Colonic mucosa (tissue), 4 donors: ENCODE results near the gene ZBTB20. TPM values are rescaled to one million over a fixed set of nuclear protein-coding genes. Genes with fewer than 3 reads are reported as not detected.

Source experiments
- DNase-seq: peaks from one replicate; pipeline ENCODE4 v3.0.0-alpha.2; 2020
- H3K27ac ChIP-seq: fragments of 200-600 bp; one replicate; pipeline ENCODE4 v1.8.0; 2021
- H3K27me3 ChIP-seq: fragments of 200-600 bp; one replicate; pipeline ENCODE4 v1.8.0; 2021
- H3K36me3 ChIP-seq: fragments of 200-600 bp; one replicate; pipeline ENCODE4 v1.8.0; 2021
- H3K4me1 ChIP-seq: fragments of 200-600 bp; one replicate; pipeline ENCODE4 v1.8.0; 2021; ENCODE audit warnings: mild to moderate bottlenecking
- H3K4me3 ChIP-seq: fragments of 200-600 bp; one replicate; pipeline ENCODE4 v1.8.0; 2021
- H3K9ac ChIP-seq, 2 donors: one replicate each; pipeline ENCODE4 v1.7.0; 2013; ENCODE audit warnings: control low read depth in 2 of 2, low read depth in 2 of 2, low read length in 2 of 2
- H3K9me3 ChIP-seq: fragments of 200-600 bp; one replicate; pipeline ENCODE4 v1.8.0; 2021
- intact Hi-C: fragments of 100-400 bp; cut with DNase I; formaldehyde crosslinking; loops from one replicate; pipeline ENCODE4 v1.14.1; 2022
- total RNA-seq, 2 donors: library from RNA; stranded (reverse); fragmentation: NEBNext Ultra II Directional in 1 of 2; extraction: Animal tissue kit (Norgen Biotek cat#: 25700) in 1 of 2; gene quantifications; one replicate each; pipeline ENCODE4 v1.2.1, GENCODE V29; 2021
- TF ChIP-seq, protein P1 (sequence below): fragments of 200-600 bp; IDR thresholded peaks from one replicate; pipeline ENCODE4 v1.8.0; 2022; ENCODE audit warnings: antibody characterized with exemption, mild to moderate bottlenecking
- donor health status: healthy.
- donor health status: DM: no; HTN: no; CAD: no.
- donor health status: DM: no; HTN: no; CAD: no.

Gene ZBTB20
- total RNA-seq, 2 donors from 2014 or later: 12.7 to 21.2 TPM

- H3K4me1 ChIP-seq: no peaks in the 10 kb centered on the region
These were observed 746.7 kb downstream of the ZBTB20 start for GRCh38 chr3:114400371-114400770.

GRCh38 chr3:114394551-114394950 lies 752.5 kb downstream of the ZBTB20 start:
- intact Hi-C loops: no loop called here
- TF ChIP-seq, protein P1, sequence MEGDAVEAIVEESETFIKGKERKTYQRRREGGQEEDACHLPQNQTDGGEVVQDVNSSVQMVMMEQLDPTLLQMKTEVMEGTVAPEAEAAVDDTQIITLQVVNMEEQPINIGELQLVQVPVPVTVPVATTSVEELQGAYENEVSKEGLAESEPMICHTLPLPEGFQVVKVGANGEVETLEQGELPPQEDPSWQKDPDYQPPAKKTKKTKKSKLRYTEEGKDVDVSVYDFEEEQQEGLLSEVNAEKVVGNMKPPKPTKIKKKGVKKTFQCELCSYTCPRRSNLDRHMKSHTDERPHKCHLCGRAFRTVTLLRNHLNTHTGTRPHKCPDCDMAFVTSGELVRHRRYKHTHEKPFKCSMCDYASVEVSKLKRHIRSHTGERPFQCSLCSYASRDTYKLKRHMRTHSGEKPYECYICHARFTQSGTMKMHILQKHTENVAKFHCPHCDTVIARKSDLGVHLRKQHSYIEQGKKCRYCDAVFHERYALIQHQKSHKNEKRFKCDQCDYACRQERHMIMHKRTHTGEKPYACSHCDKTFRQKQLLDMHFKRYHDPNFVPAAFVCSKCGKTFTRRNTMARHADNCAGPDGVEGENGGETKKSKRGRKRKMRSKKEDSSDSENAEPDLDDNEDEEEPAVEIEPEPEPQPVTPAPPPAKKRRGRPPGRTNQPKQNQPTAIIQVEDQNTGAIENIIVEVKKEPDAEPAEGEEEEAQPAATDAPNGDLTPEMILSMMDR: no peak
- no peak overlapping the region for H3K27ac ChIP-seq

More at GRCh38 chr3:114400371-114400770, 746.7 kb downstream of the ZBTB20 start:
- no peak for DNase-seq
- H3K27me3 ChIP-seq: no peaks in the 10 kb centered on the region
- no peak overlapping the region for H3K4me3 ChIP-seq
- no peak overlapping the region for H3K27ac ChIP-seq
- TF ChIP-seq, protein P1: no peak
- no peaks in the 10 kb centered on the region for H3K9me3 ChIP-seq
- H3K9ac ChIP-seq: no peak overlapping the region
- H3K36me3 ChIP-seq: no peaks in the 10 kb centered on the region
- intact Hi-C loops: no loop called here

GRCh38 chr3:114393367-114394072 lies 753.6 kb downstream of the ZBTB20 start:
- Histone ChIP-seq H3K9ac (no peak overlapping the region), H3K36me3 (no peaks in the 10 kb centered on the region), H3K4me3 (no peak overlapping the region), H3K27me3 (no peaks in the 10 kb centered on the region), H3K27ac (no peak overlapping the region), H3K4me1 (no peaks in the 10 kb centered on the region), H3K9me3 (no peaks in the 10 kb centered on the region)
- TF ChIP-seq, protein P1: no peak
- no peak for DNase-seq
- intact Hi-C loops: no loop called here

More at GRCh38 chr3:114394551-114394950, 752.5 kb downstream of the ZBTB20 start:
- H3K9me3 ChIP-seq: no peaks in the 10 kb centered on the region
- DNase-seq: no peak
- H3K27me3 ChIP-seq: no peaks in the 10 kb centered on the region
- H3K9ac ChIP-seq: no peak overlapping the region
- H3K4me3 ChIP-seq: no peak overlapping the region
- H3K36me3 ChIP-seq: no peaks in the 10 kb centered on the region
- H3K4me1 ChIP-seq: no peaks in the 10 kb centered on the region

GRCh38 chr3:114392831-114393230 lies 754.3 kb downstream of the ZBTB20 start:
- Histone ChIP-seq H3K27ac (no peak overlapping the region), H3K9ac (no peak overlapping the region), H3K36me3 (no peaks in the 10 kb centered on the region), H3K4me3 (no peak overlapping the region), H3K9me3 (no peaks in the 10 kb centered on the region), H3K4me1 (no peaks in the 10 kb centered on the region), H3K27me3 (no peaks in the 10 kb centered on the region)
- intact Hi-C loops: no loop called here
- no peak for DNase-seq
- TF ChIP-seq, protein P1: no peak

DNA sequence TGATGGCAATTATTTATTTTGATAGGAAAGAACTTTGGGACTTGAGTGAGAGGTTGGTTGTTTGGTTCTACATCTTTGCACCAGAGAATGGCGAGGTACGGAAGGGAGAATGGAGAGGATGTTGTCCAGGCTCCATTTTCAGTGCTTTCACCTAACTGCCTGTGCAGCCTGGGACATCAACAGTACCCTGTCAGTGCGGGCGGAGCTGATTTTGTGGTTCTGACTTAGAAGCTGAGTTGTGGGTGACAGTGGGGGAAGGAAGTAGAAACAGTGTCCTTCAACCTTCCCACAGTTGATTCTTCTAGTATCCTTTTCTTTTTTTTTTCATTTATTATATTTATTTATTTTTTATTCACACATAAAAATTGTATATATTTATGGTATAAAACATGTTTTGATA lies 757.9 kb downstream of the ZBTB20 start:
- Histone ChIP-seq H3K9ac (no peak overlapping the region), H3K9me3 (no peaks in the 10 kb centered on the region), H3K27me3 (no peaks in the 10 kb centered on the region), H3K36me3 (no peaks in the 10 kb centered on the region), H3K27ac (no peak overlapping the region), H3K4me1 (no peaks in the 10 kb centered on the region), H3K4me3 (no peak overlapping the region)
- intact Hi-C loops: no loop called here
- no peak for DNase-seq
- TF ChIP-seq, protein P1: no peak
